Mesenchymal stem cell (in vitro differentiated cells and primary cell): ENCODE data around the gene USP14.
A peak's percentile ranks its signal among the peaks of the same experiment; 100 is the strongest.

Experiments
- DNase-seq: peaks from one replicate; pipeline ENCODE4 v3.0.0-alpha.2; 2013
- H2AFZ ChIP-seq: one replicate; pipeline ENCODE4 v1.6.1; 2013; ENCODE audit warnings: low read depth, mild to moderate bottlenecking, control low read depth, inconsistent platforms, low read length, moderate library complexity
- H2AK5ac ChIP-seq: 2 replicates; pipeline ENCODE4 v1.6.1; 2013; ENCODE audit warnings: low read length, moderate library complexity, mild to moderate bottlenecking, inconsistent platforms; ENCODE audit not compliant: severe bottlenecking
- H2BK120ac ChIP-seq: one replicate; pipeline ENCODE4 v1.6.1; 2013; ENCODE audit warnings: low read depth, mild to moderate bottlenecking, inconsistent platforms, low read length, moderate library complexity
- H2BK12ac ChIP-seq, 2 experiments: one replicate each; pipeline ENCODE4 v1.6.1; 2013; ENCODE audit warnings: inconsistent platforms in 2 of 2, low read length in 2 of 2, mild to moderate bottlenecking in 2 of 2, moderate library complexity in 2 of 2, control low read depth in 1 of 2
- H2BK15ac ChIP-seq: one replicate; pipeline ENCODE4 v1.6.1; 2013; ENCODE audit warnings: mild to moderate bottlenecking, low read depth, inconsistent platforms; ENCODE audit not compliant: poor library complexity, severe bottlenecking
- H2BK5ac ChIP-seq: 2 replicates; pipeline ENCODE4 v1.6.1; 2013; ENCODE audit warnings: low read depth, mild to moderate bottlenecking, low read length, control low read depth, inconsistent platforms; ENCODE audit not compliant: poor library complexity, severe bottlenecking
- H3K14ac ChIP-seq, 2 experiments: one replicate each; pipeline ENCODE4 v1.6.1; 2013; ENCODE audit warnings: inconsistent platforms in 2 of 2, low read length in 2 of 2, control low read depth in 1 of 2, mild to moderate bottlenecking in 1 of 2, moderate library complexity in 1 of 2
- H3K18ac ChIP-seq, 2 experiments: one replicate each; pipeline ENCODE4 v1.6.1; 2013; ENCODE audit warnings: inconsistent platforms in 2 of 2, low read length in 2 of 2, control low read depth in 1 of 2, low read depth in 1 of 2, mild to moderate bottlenecking in 1 of 2
- H3K23ac ChIP-seq, 2 experiments: one replicate each; pipeline ENCODE4 v1.6.1; 2013; ENCODE audit warnings: inconsistent platforms in 2 of 2, low read length in 2 of 2, mild to moderate bottlenecking in 2 of 2, moderate library complexity in 2 of 2, control low read depth in 1 of 2
- H3K27ac ChIP-seq: 2 replicates; pipeline ENCODE4 v1.5.1; 2013; ENCODE audit warnings: mild to moderate bottlenecking, moderate library complexity, low read length, control low read depth, inconsistent platforms; ENCODE audit not compliant: poor library complexity, severe bottlenecking
- H3K27me3 ChIP-seq, 2 experiments: 2 replicates each; pipeline versions ENCODE4 v1.6.1 to v1.7.0; 2013; ENCODE audit warnings: low read length in 2 of 2, mild to moderate bottlenecking in 2 of 2, moderate library complexity in 2 of 2, control low read depth in 1 of 2, inconsistent platforms in 1 of 2; ENCODE audit not compliant: control insufficient read depth in 1 of 2, insufficient read depth in 1 of 2
- H3K36me3 ChIP-seq, 2 experiments: 2 replicates each; pipeline versions ENCODE4 v1.6.1 to v1.7.0; 2013; ENCODE audit warnings: low read length in 2 of 2, control low read depth in 1 of 2, inconsistent platforms in 1 of 2, low read depth in 1 of 2, mild to moderate bottlenecking in 1 of 2; ENCODE audit not compliant: insufficient read depth in 2 of 2, control insufficient read depth in 1 of 2
- H3K4ac ChIP-seq, 2 experiments: one replicate each; pipeline ENCODE4 v1.6.1; 2013; ENCODE audit warnings: inconsistent platforms in 2 of 2, low read length in 2 of 2, mild to moderate bottlenecking in 2 of 2, moderate library complexity in 2 of 2, control low read depth in 1 of 2, low read depth in 1 of 2
- H3K4me1 ChIP-seq: 2 replicates; pipeline ENCODE4 v1.6.1; 2013; ENCODE audit warnings: low read depth, low read length, control low read depth; ENCODE audit not compliant: control insufficient read depth, insufficient read depth
- H3K4me2 ChIP-seq: 2 replicates; pipeline ENCODE4 v1.6.1; 2013; ENCODE audit warnings: low read length, mild to moderate bottlenecking, inconsistent platforms; ENCODE audit not compliant: poor library complexity, severe bottlenecking
- H3K4me3 ChIP-seq, 2 experiments: 2 replicates each; pipeline versions ENCODE4 v1.5.1 to v1.7.0; 2013; ENCODE audit warnings: low read length in 2 of 2, mild to moderate bottlenecking in 2 of 2, control low read depth in 1 of 2, low read depth in 1 of 2; ENCODE audit not compliant: insufficient read depth in 1 of 2
- H3K79me1 ChIP-seq: replicated peaks from 2 replicates; pipeline ENCODE4 v1.6.1; 2013; ENCODE audit warnings: mild to moderate bottlenecking, control low read depth, low read length, inconsistent platforms; ENCODE audit not compliant: poor library complexity, severe bottlenecking
- H3K9ac ChIP-seq: 2 replicates; pipeline ENCODE4 v1.7.0; 2013; ENCODE audit warnings: mild to moderate bottlenecking, low read length, moderate library complexity
- H3K9me3 ChIP-seq: 2 replicates; pipeline ENCODE4 v1.7.0; 2013; ENCODE audit warnings: mild to moderate bottlenecking, low read length; ENCODE audit not compliant: control insufficient read depth
- H4K8ac ChIP-seq: one replicate; pipeline ENCODE4 v1.6.1; 2013; ENCODE audit warnings: inconsistent platforms, mild to moderate bottlenecking, low read length, moderate library complexity
- H4K91ac ChIP-seq: one replicate; pipeline ENCODE4 v1.6.1; 2013; ENCODE audit warnings: mild to moderate bottlenecking, low read length, inconsistent platforms
- WGBS: methylation state at CpG from one replicate; pipeline ENCODE4 v1.1.7; 2013; ENCODE audit warnings: mixed read lengths; 5-methylcytosine and 5-hydroxymethylcytosine counted together

USP14 gene

DNA sequence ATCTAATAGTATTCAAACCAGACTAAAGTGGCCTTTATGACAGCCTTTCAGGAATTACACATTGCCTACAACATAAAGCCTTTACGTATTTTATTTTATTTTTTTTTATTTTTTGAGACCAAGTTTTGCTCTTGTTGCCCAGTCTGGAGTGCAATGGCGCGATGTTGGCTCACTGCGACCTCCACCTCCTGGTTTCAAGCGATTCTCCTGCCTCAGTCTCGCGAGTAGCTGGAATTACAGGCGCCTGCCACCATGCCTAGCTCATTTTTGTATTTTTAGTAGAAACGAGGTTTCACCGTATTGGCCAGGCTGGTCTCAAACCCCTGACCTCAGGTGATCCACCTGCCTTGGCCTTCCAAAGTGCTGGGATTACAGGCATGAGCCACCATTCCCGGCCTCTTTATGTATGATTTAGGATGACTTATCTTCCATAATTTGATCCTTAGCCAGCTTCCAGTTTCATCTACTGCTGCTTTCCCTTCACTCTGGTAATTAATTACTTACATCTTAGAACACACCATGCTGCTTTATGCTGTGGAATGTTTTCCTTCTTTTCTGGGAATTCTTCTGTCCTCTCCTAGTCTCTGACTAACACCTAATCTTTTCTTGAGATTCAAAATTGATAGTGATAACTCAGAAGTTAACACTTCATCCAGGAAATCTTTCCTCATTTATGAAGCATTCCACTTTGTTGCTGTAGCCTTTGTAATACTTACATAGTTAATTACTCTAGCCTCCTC, 2.6 kb downstream of the USP14 start:
- no peak overlapping the region for H3K14ac ChIP-seq
- no peak overlapping the region for H3K18ac ChIP-seq
- H4K8ac ChIP-seq: no peak overlapping the region
- no peak overlapping the region for H2BK12ac ChIP-seq
- H2AK5ac ChIP-seq: no peak overlapping the region
- H2BK5ac ChIP-seq: no peak overlapping the region
- H2AFZ ChIP-seq: no peak overlapping the region
- H3K4me3 ChIP-seq: no peak overlapping the region
- H3K4me2 ChIP-seq: no peak overlapping the region
- peaks cover 5 to 30% of the 10 kb centered on the region in 2 experiments for H3K36me3 ChIP-seq
- peak overlapping the region; percentile 29 for H3K27ac ChIP-seq
- H3K9me3 ChIP-seq: no peaks in the 10 kb centered on the region
- H4K91ac ChIP-seq: no peak overlapping the region
- H2BK15ac ChIP-seq: no peak overlapping the region
- H3K4ac ChIP-seq: no peak overlapping the region
- no peak for DNase-seq
- peaks cover 11% of the 10 kb centered on the region for H3K4me1 ChIP-seq
- H3K9ac ChIP-seq: no peak overlapping the region
- no peaks in the 10 kb centered on the region for H3K27me3 ChIP-seq
- no peak overlapping the region for H3K23ac ChIP-seq
- 95% methylated on average over 11 of the region's 11 CpGs for WGBS
- H2BK120ac ChIP-seq: no peak overlapping the region
- peaks cover 2% of the 10 kb centered on the region for H3K79me1 ChIP-seq

DNA sequence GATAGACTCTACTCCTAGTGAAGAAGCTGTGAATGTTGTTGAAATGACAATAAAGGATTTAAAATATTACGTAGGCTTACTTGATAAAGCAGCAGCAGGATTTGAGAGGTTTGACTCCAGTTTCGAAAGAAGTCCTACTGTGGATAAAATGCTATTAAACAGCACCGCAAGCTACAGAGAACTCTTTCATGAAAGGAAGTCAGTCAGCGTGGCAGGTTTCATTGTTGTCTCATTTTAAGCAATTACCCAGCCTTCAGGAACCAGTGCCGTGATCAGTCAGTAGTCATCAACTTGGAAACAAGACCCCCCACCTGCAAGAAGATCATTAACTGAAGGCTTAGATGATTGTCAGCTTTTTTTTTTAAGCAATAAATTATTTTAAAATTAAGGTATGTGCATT, 14.0 kb downstream of the USP14 start:
- Histone ChIP-seq H3K4me1 (no peaks in the 10 kb centered on the region), H3K4me2 (no peak overlapping the region), H3K9ac (no peak overlapping the region), H3K27ac (no peak overlapping the region), H3K4me3 (no peak overlapping the region), H3K14ac (no peak overlapping the region), H2BK15ac (no peak overlapping the region), H3K4ac (no peak overlapping the region), H3K23ac (no peak overlapping the region), H3K27me3 (no peaks in the 10 kb centered on the region), H4K8ac (no peak overlapping the region), H3K36me3 (peaks cover 27 to 56% of the 10 kb centered on the region in 2 experiments), H3K18ac (no peak overlapping the region), H2BK120ac (no peak overlapping the region), H4K91ac (no peak overlapping the region), H2AK5ac (no peak overlapping the region), H2BK12ac (no peak overlapping the region), H2BK5ac (no peak overlapping the region), H3K9me3 (no peaks in the 10 kb centered on the region), H2AFZ (no peak overlapping the region), H3K79me1 (peaks cover 26% of the 10 kb centered on the region)
- DNase-seq: no peak
- 94% methylated on average over 4 of the region's 5 CpGs for WGBS

- no peak overlapping the region for H2BK5ac ChIP-seq
- no peak overlapping the region for H3K18ac ChIP-seq
- no peak for DNase-seq
- H2BK15ac ChIP-seq: no peak overlapping the region
- H4K91ac ChIP-seq: no peak overlapping the region
- H3K27me3 ChIP-seq: no peaks in the 10 kb centered on the region
- no peak overlapping the region for H3K27ac ChIP-seq
- H3K79me1 ChIP-seq: peaks cover 19% of the 10 kb centered on the region
- no peak overlapping the region for H4K8ac ChIP-seq
- no peak overlapping the region for H2BK12ac ChIP-seq
- H2AK5ac ChIP-seq: no peak overlapping the region
- no peak overlapping the region for H2AFZ ChIP-seq
- no peak overlapping the region for H3K23ac ChIP-seq
- no peak overlapping the region for H3K14ac ChIP-seq
- H3K4me1 ChIP-seq: no peaks in the 10 kb centered on the region
- H2BK120ac ChIP-seq: no peak overlapping the region
- no peak overlapping the region for H3K4me2 ChIP-seq
- no peaks in the 10 kb centered on the region for H3K9me3 ChIP-seq
- 89% methylated on average over 3 of the region's 5 CpGs for WGBS
- H3K9ac ChIP-seq: no peak overlapping the region
- H3K4me3 ChIP-seq: no peak overlapping the region
- peaks cover 6 to 51% of the 10 kb centered on the region in 2 experiments for H3K36me3 ChIP-seq
- H3K4ac ChIP-seq: no peak overlapping the region
These were observed 21.1 kb downstream of the USP14 start for GRCh38 chr18:179499-179898.

DNA sequence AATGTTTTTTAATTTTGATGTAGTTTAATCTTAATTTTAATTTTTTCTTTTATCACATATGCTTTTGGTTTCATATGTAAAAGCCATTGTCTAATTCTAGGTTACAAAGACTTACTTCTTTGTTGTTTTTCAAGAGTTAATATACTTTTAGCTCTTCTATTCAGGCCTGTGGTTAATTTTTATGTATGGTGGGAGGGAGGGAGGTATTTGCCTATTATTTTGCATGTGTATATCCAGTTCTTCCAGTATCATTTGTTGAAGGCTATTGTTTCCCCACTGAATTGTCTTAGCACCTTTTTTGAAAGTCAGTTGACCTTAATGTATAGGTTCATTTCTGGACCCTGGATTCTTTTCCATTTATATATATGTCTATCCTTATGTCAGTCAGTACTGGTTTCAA, 23.4 kb downstream of the USP14 start:
- H3K4me2 ChIP-seq: no peak overlapping the region
- H3K79me1 ChIP-seq: peaks cover 19% of the 10 kb centered on the region
- H2BK120ac ChIP-seq: no peak overlapping the region
- no peak overlapping the region for H3K18ac ChIP-seq
- H3K14ac ChIP-seq: no peak overlapping the region
- no peak overlapping the region for H2BK5ac ChIP-seq
- H2BK12ac ChIP-seq: no peak overlapping the region
- H3K36me3 ChIP-seq: peaks cover 11 to 55% of the 10 kb centered on the region in 2 experiments
- H4K8ac ChIP-seq: no peak overlapping the region
- H3K27me3 ChIP-seq: no peaks in the 10 kb centered on the region
- H2AK5ac ChIP-seq: no peak overlapping the region
- no peaks in the 10 kb centered on the region for H3K9me3 ChIP-seq
- H3K4ac ChIP-seq: no peak overlapping the region
- H2AFZ ChIP-seq: no peak overlapping the region
- H3K4me3 ChIP-seq: no peak overlapping the region
- no peak overlapping the region for H4K91ac ChIP-seq
- H3K9ac ChIP-seq: no peak overlapping the region
- no peak for DNase-seq
- H2BK15ac ChIP-seq: no peak overlapping the region
- H3K27ac ChIP-seq: no peak overlapping the region
- H3K23ac ChIP-seq: no peak overlapping the region
- no peaks in the 10 kb centered on the region for H3K4me1 ChIP-seq
